HG02610 (cell line): ENCODE results near the gene MYO1G.
A peak's percentile ranks its signal among the peaks of the same experiment; 100 is the strongest.
"Not testable (repeated sequence)": the region's sequence is repeated elsewhere in the genome, so short reads cannot be mapped to it uniquely, and the experiment has no call there.

Experiments used
- ATAC-seq: cut with Tn5 transposase; IDR thresholded peaks from one replicate; pipeline ENCODE4 v1.9.1; 2021; ENCODE audit warnings: mild to moderate bottlenecking, moderate library complexity; ENCODE audit not compliant: unreplicated experiment

Gene MYO1G

GRCh38 chr7:44978511-44979366 is at the start of gene MYO1G:
Gene MYO1G, minus strand, starts transcription at chr7:44979015. Its CDS starts 54 bp downstream, at chr7:44978961.
- ATAC-seq: peak; percentile 63

GRCh38 chr7:45028138-45028919 is 49.5 kb upstream of the MYO1G start:
- no peak for ATAC-seq

- no peak for ATAC-seq
Measured at GRCh38 chr7:45027774-45028114, 48.9 kb upstream of the MYO1G start.

GRCh38 chr7:45026984-45027773 is 48.4 kb upstream of the MYO1G start:
- ATAC-seq: no peak

GRCh38 chr7:45026013-45026412 is 47.2 kb upstream of the MYO1G start:
- ATAC-seq: peak; percentile 23

- not testable (repeated sequence) for ATAC-seq
Measured at GRCh38 chr7:45025473-45025872, 46.7 kb upstream of the MYO1G start.

- no peak for ATAC-seq
Measured at GRCh38 chr7:45024126-45024744, 45.4 kb upstream of the MYO1G start.

GRCh38 chr7:45021604-45022296 is 42.9 kb upstream of the MYO1G start:
- peak; percentile 81 for ATAC-seq

GRCh38 chr7:45020915-45021314 is 42.1 kb upstream of the MYO1G start:
- ATAC-seq: no peak

- ATAC-seq: no peak
Measured at GRCh38 chr7:45017253-45017652, 38.4 kb upstream of the MYO1G start.

- ATAC-seq: no peak
Measured at GRCh38 chr7:45015313-45015712, 36.5 kb upstream of the MYO1G start.

- no peak for ATAC-seq
Measured at GRCh38 chr7:45013465-45013967, 34.7 kb upstream of the MYO1G start.

- peak; percentile 77 for ATAC-seq
Measured at GRCh38 chr7:45007571-45008328, 28.9 kb upstream of the MYO1G start.

- no peak for ATAC-seq
Measured at GRCh38 chr7:45007106-45007505, 28.3 kb upstream of the MYO1G start.

GRCh38 chr7:45003789-45004188 is 25.0 kb upstream of the MYO1G start:
- no peak for ATAC-seq

GRCh38 chr7:45001826-45002225 is 23.0 kb upstream of the MYO1G start:
- no peak for ATAC-seq

GRCh38 chr7:45001138-45001694 is 22.4 kb upstream of the MYO1G start:
- ATAC-seq: peak; percentile 26

- no peak for ATAC-seq
Measured at GRCh38 chr7:45000093-45001032, 21.5 kb upstream of the MYO1G start, which contains the start of gene CCM2. Gene CCM2, plus strand, starts transcription at chr7:45000201. Its CDS starts 133 bp downstream, at chr7:45000334.
